ENCODE results near the gene AKNAD1.

The AKNAD1 gene

GRCh38 chr1:108767708-108768107 lies 89.2 kb downstream of the AKNAD1 start:
- DNase-seq: no peak
- TF ChIP-seq POLR2A (IDR thresholded peaks at IDR 0.05; ENCODE audit: low read length) (no peak), GATA1 (IDR thresholded peaks at IDR 0.05; ENCODE audit: low read depth, low read length) (no peak)

GRCh38 chr1:108767115-108767514 lies 89.8 kb downstream of the AKNAD1 start:
- DNase-seq: no peak
- TF ChIP-seq POLR2A (IDR thresholded peaks at IDR 0.05; ENCODE audit: low read length) (no peak), GATA1 (IDR thresholded peaks at IDR 0.05; ENCODE audit: low read depth, low read length) (no peak)
